HepG2 (cell line): Measurements from ENCODE around the gene SYCP2. TPM values are rescaled to one million over a fixed set of nuclear protein-coding genes. Genes with fewer than 3 reads are reported as not detected.

Experiments
- DZIP1 ChIP-seq: sonication (generic); formaldehyde crosslinking; IDR thresholded peaks from 2 replicates; pipeline ENCODE4 v1.5.0; 2020; ENCODE audit warnings: mild to moderate bottlenecking, missing genetic modification reagents
- HOXD1 ChIP-seq: sonication (generic); formaldehyde crosslinking; IDR thresholded peaks from 2 replicates; pipeline ENCODE4 v1.5.0; 2020; ENCODE audit warnings: missing genetic modification reagents
- IKZF4 ChIP-seq: sonication (generic); formaldehyde crosslinking; IDR thresholded peaks from 2 replicates; pipeline ENCODE4 v1.5.1; 2020; ENCODE audit warnings: borderline replicate concordance, mild to moderate bottlenecking, low read depth, missing genetic modification reagents; ENCODE audit errors: not compliant biosample characterization
- JUND ChIP-seq: sonication (generic); formaldehyde crosslinking; IDR thresholded peaks from 2 replicates; pipeline ENCODE4 v1.8.0; 2022; ENCODE audit warnings: mild to moderate bottlenecking, missing genetic modification reagents
- KAT2B ChIP-seq: fragments of 150-350 bp; IDR thresholded peaks from 2 replicates; pipeline ENCODE4 v1.6.1; 2014; ENCODE audit warnings: low read depth, low read length, borderline replicate concordance
- MAZ ChIP-seq, 2 experiments: sonication (generic) in 1 of 2; formaldehyde crosslinking in 1 of 2; IDR thresholded peaks; 2 replicates each; pipeline versions ENCODE4 v1.5.0 to v1.6.1; 2012 to 2020; ENCODE audit warnings: low read depth in 2 of 2, mild to moderate bottlenecking in 2 of 2, borderline replicate concordance in 1 of 2, improper control_type of control experiment in 1 of 2, low read length in 1 of 2, missing genetic modification reagents in 1 of 2, moderate library complexity in 1 of 2
- MEIS2 ChIP-seq: sonication (generic); formaldehyde crosslinking; IDR thresholded peaks from 2 replicates; pipeline ENCODE4 v1.9.0; 2021; ENCODE audit warnings: mild to moderate bottlenecking, missing genetic modification reagents
- NFYB ChIP-seq: sonication (generic); formaldehyde crosslinking; IDR thresholded peaks from 2 replicates; pipeline ENCODE4 v1.4.0; 2020; ENCODE audit warnings: missing genetic modification reagents
- POLR2A ChIP-seq, 2 experiments: IDR thresholded peaks; 2 replicates each; pipeline ENCODE4 v1.6.1; 2011; ENCODE audit warnings: low read depth in 2 of 2, low read length in 2 of 2, mild to moderate bottlenecking in 1 of 2, moderate library complexity in 1 of 2; ENCODE audit not compliant: insufficient read depth in 1 of 2
- SETDB1 ChIP-seq: sonication (generic); formaldehyde crosslinking; IDR thresholded peaks from 2 replicates; pipeline ENCODE4 v1.5.1; 2020; ENCODE audit warnings: missing genetic modification reagents, mild to moderate bottlenecking, borderline replicate concordance
- TARDBP ChIP-seq: sonication (generic); formaldehyde crosslinking; IDR thresholded peaks from 2 replicates; pipeline ENCODE4 v1.8.0; 2022; ENCODE audit warnings: mild to moderate bottlenecking, missing genetic modification reagents
- ZBTB4 ChIP-seq: sonication (generic); formaldehyde crosslinking; IDR thresholded peaks from 2 replicates; pipeline ENCODE4 v1.4.0; 2020; ENCODE audit warnings: missing genetic modification reagents, mild to moderate bottlenecking, borderline replicate concordance
- ZNF121 ChIP-seq: sonication (generic); formaldehyde crosslinking; IDR thresholded peaks from 2 replicates; pipeline ENCODE4 v1.5.0; 2020; ENCODE audit warnings: mild to moderate bottlenecking, missing genetic modification reagents
- ZNF329 ChIP-seq: sonication (generic); formaldehyde crosslinking; IDR thresholded peaks from 2 replicates; pipeline ENCODE4 v1.9.0; 2021; ENCODE audit warnings: low read depth, mild to moderate bottlenecking, missing genetic modification reagents
- ZNF337 ChIP-seq: sonication (generic); formaldehyde crosslinking; IDR thresholded peaks from 2 replicates; pipeline ENCODE4 v1.5.1; 2020; ENCODE audit warnings: missing genetic modification reagents, low read depth, mild to moderate bottlenecking, borderline replicate concordance
- ZNF44 ChIP-seq: sonication (generic); formaldehyde crosslinking; IDR thresholded peaks from 2 replicates; pipeline ENCODE4 v1.5.1; 2020; ENCODE audit warnings: mild to moderate bottlenecking, missing genetic modification reagents
- ZNF558 ChIP-seq: sonication (generic); formaldehyde crosslinking; IDR thresholded peaks from 2 replicates; pipeline ENCODE4 v1.9.0; 2022; ENCODE audit warnings: mild to moderate bottlenecking, missing genetic modification reagents, borderline replicate concordance
- ZNF878 ChIP-seq: sonication (generic); formaldehyde crosslinking; IDR thresholded peaks from 2 replicates; pipeline ENCODE4 v1.8.1; 2023; ENCODE audit warnings: mild to moderate bottlenecking, missing genetic modification reagents, moderate library complexity
- polyA plus RNA-seq, 8 experiments: library from polyadenylated mRNA; depleted of rRNA in 3 of 8; stranded (reverse) in 7 of 8; unstranded in 1 of 8; fragments of >200 nt; fragmentation: Illumina TruSeq in 4 of 8; extraction: Trizol in 4 of 8; gene quantifications; 2 replicates each; pipeline versions ENCODE4 v1.2.1 to v1.2.3, GENCODE V29; 2011 to 2016; ENCODE audit warnings: low read depth in 4 of 8, missing spikeins in 1 of 8, mixed read lengths in 1 of 8; ENCODE audit not compliant: insufficient read depth in 1 of 8
- total RNA-seq, 5 experiments: library from RNA; depleted of rRNA; stranded (reverse); fragments of >200 nt; fragmentation: Illumina TruSeq; extraction: Trizol; gene quantifications; 2 replicates each; pipeline ENCODE4 v1.2.3, GENCODE V29; 2016; ENCODE audit warnings: low read depth in 1 of 5

SYCP2 gene
- total and polyA plus RNA-seq, 2 of the 13 experiments (the other 11 are each of a cell fraction or from before 2014, with no cell fraction given) = 0.07 to 0.24 TPM

GRCh38 chr20:59940129-59940955, 6.9 kb upstream of the SYCP2 start, which contains the start of the genes FAM217B and PPP1R3D (continued):
- TF ChIP-seq DZIP1 (no peak), IKZF4 (CRISPR knock-in tag) (peak; percentile 95), ZBTB4 (CRISPR knock-in tag) (no peak), ZNF878 (CRISPR knock-in tag) (no peak; the same call in 1 of the 2 replicates), MAZ (IDR thresholded peaks at IDR 0.05; ENCODE audit: borderline replicate concordance, low read depth, low read length) (peak; percentile 74; the same call in 1 of the 2 replicates), MAZ (CRISPR knock-in tag; IDR thresholded peaks at IDR 0.05; ENCODE audit: low read depth) (peak; percentile 94), HOXD1 (CRISPR knock-in tag) (no peak; the same call in 1 of the 2 replicates), ZNF44 (CRISPR knock-in tag) (peak; percentile 89), TARDBP (CRISPR knock-in tag) (peak; percentile 96), JUND (CRISPR knock-in tag) (peak; percentile 65), ZNF121 (CRISPR knock-in tag) (0 out of 2 replicates have a peak, but pooled peaks have one; percentile 7), SETDB1 (CRISPR knock-in tag) (no peak), ZNF337 (CRISPR knock-in tag) (peak; percentile 97; the same call in 1 of the 2 replicates), ZNF558 (CRISPR knock-in tag) (no peak; the same call in 1 of the 2 replicates), MEIS2 (CRISPR knock-in tag) (peak; percentile 74; the same call in 1 of the 2 replicates), NFYB (CRISPR knock-in tag) (no peak), ZNF329 (CRISPR knock-in tag) (no peak), KAT2B (peak; percentile 11; the same call in 1 of the 2 replicates), POLR2A (IDR thresholded peaks at IDR 0.05; ENCODE audit: insufficient read depth in 1 of 2, low read depth in 2 of 2, low read length in 2 of 2) (peak; percentile 88 to 94)
